GM12878 (cell line): Measurements from ENCODE around the gene EVX1. TPM values are rescaled to one million over a fixed set of nuclear protein-coding genes. Genes with fewer than 3 reads are reported as not detected.

Source experiments
- ATAC-seq: fragments of 200-7000 bp; cut with Tn5 transposase; 3 replicates; pipeline ENCODE4 v1.9.1; 2020; ENCODE audit warnings: mild to moderate bottlenecking, moderate library complexity
- BruUV-seq: library from RNA; stranded (reverse); fragments of 400-500 nt; replicated peaks from 2 replicates; lab custom pipeline; 2021; lab: Mats Ljungman, UMichigan
- CTCF ChIA-PET: fragments of 300-600 bp; sonication (Branson Sonifier 250); formaldehyde crosslinking; extraction: SDS; loops from one replicate; lab custom pipeline; 2021; ENCODE audit warnings: inconsistent platforms; lab: Yijun Ruan, JAX
- POLR2A ChIA-PET: fragments of 350-600 bp; formaldehyde crosslinking; extraction: SDS; loops from one replicate; lab custom pipeline; 2021; ENCODE audit warnings: inconsistent platforms; lab: Charles Lee
- RAD21 ChIA-PET: fragments of 300-600 bp; sonication (Branson Sonifier 250); formaldehyde crosslinking; loops from one replicate; lab custom pipeline; 2023; ENCODE audit warnings: antibody characterized with exemption; ENCODE audit not compliant: unreplicated experiment; lab: Charles Lee
- SMC1A ChIA-PET: fragments of 300-600 bp; sonication (Branson Sonifier 250); formaldehyde crosslinking; loops from one replicate; lab custom pipeline; 2023; ENCODE audit not compliant: unreplicated experiment, uncharacterized antibody; lab: Charles Lee
- DNase-seq: peaks from one replicate; pipeline ENCODE4 v3.0.0-alpha.2; 2011; ENCODE audit warnings: low read depth, low spot score
- FAIRE-seq: peaks from 3 replicates; lab custom pipeline; 2011; peaks lifted over from hg19 to GRCh38; lab: Jason Lieb, UNC
- H2AFZ ChIP-seq: 2 replicates; pipeline ENCODE4 v1.6.0; 2011; ENCODE audit warnings: low read depth, low read length, control low read depth; ENCODE audit not compliant: control insufficient read depth
- H3K27ac ChIP-seq: 2 replicates; pipeline ENCODE4 v1.5.1; 2011; ENCODE audit warnings: control low read depth; ENCODE audit not compliant: control insufficient read depth, insufficient read depth
- H3K27me3 ChIP-seq, 2 experiments: replicated peaks in 1 of 2; 2 replicates each; pipeline versions ENCODE4 v1.6.0 to v1.6.1; 2011; ENCODE audit warnings: low read length in 1 of 2; ENCODE audit not compliant: control insufficient read depth in 2 of 2, insufficient read depth in 2 of 2
- H3K36me3 ChIP-seq, 2 experiments: 2 replicates each; pipeline ENCODE4 v1.5.1; 2011; ENCODE audit warnings: low read length in 1 of 2; ENCODE audit not compliant: control insufficient read depth in 2 of 2, insufficient read depth in 2 of 2
- H3K4me1 ChIP-seq: 2 replicates; pipeline ENCODE4 v1.6.1; 2011; ENCODE audit warnings: mild to moderate bottlenecking, low read length, moderate library complexity, mixed read lengths; ENCODE audit not compliant: control insufficient read depth, insufficient read depth
- H3K4me2 ChIP-seq: 2 replicates; pipeline ENCODE4 v1.6.0; 2011; ENCODE audit warnings: control low read depth; ENCODE audit not compliant: control insufficient read depth, insufficient read depth
- H3K4me3 ChIP-seq: fragments of 200-600 bp; sonication (generic); 2 replicates; pipeline ENCODE4 v1.5.1; 2016
- H3K79me2 ChIP-seq: 2 replicates; pipeline ENCODE4 v1.6.0; 2011; ENCODE audit warnings: low read length; ENCODE audit not compliant: control insufficient read depth, insufficient read depth
- H3K9ac ChIP-seq: 2 replicates; pipeline ENCODE4 v1.8.0; 2011; ENCODE audit warnings: low read length, control low read depth, mixed read lengths; ENCODE audit not compliant: control insufficient read depth, insufficient read depth
- H3K9me3 ChIP-seq: replicated peaks from 3 replicates; pipeline ENCODE4 v1.5.1; 2011; ENCODE audit warnings: mild to moderate bottlenecking, low read length; ENCODE audit not compliant: control insufficient read depth, insufficient read depth
- H4K20me1 ChIP-seq: 2 replicates; pipeline ENCODE4 v1.6.0; 2011; ENCODE audit not compliant: control insufficient read depth, insufficient read depth
- BMI1 ChIP-seq: fragments of 450-650 bp; IDR thresholded peaks from 2 replicates; pipeline ENCODE4 v1.6.1; 2016; ENCODE audit warnings: mild to moderate bottlenecking, moderate library complexity, borderline replicate concordance
- ESRRA ChIP-seq: IDR thresholded peaks from 2 replicates; pipeline ENCODE4 v1.6.1; 2012; ENCODE audit warnings: mild to moderate bottlenecking, low read length, improper control_type of control experiment
- NFYA ChIP-seq: IDR thresholded peaks from 2 replicates; pipeline ENCODE4 v1.6.1; 2011; ENCODE audit warnings: low read depth, mild to moderate bottlenecking, low read length, improper control_type of control experiment, borderline replicate concordance
- RCOR1 ChIP-seq: conservative IDR thresholded peaks from 2 replicates; pipeline ENCODE4 v1.6.1; 2012; ENCODE audit warnings: low read depth, low read length, improper control_type of control experiment
- RELA ChIP-seq: fragments of 450-650 bp; IDR thresholded peaks from 2 replicates; pipeline ENCODE4 v1.8.0; 2014; ENCODE audit warnings: borderline replicate concordance; ENCODE audit not compliant: partially characterized antibody
- RFX5 ChIP-seq: IDR thresholded peaks from 2 replicates; pipeline ENCODE4 v1.6.1; 2011; ENCODE audit warnings: low read depth, low read length, improper control_type of control experiment
- SMAD1 ChIP-seq: fragments of 450-650 bp; IDR thresholded peaks from 2 replicates; pipeline ENCODE4 v1.6.1; 2018; ENCODE audit warnings: mild to moderate bottlenecking, low read depth; ENCODE audit not compliant: partially characterized antibody
- TAF1 ChIP-seq: IDR thresholded peaks from 2 replicates; pipeline ENCODE4 v1.6.1; 2011; ENCODE audit warnings: mild to moderate bottlenecking, low read depth, low read length, borderline replicate concordance
- ZNF207 ChIP-seq: fragments of 450-650 bp; IDR thresholded peaks from 2 replicates; pipeline ENCODE4 v1.6.1; 2014; ENCODE audit warnings: antibody characterized with exemption, mild to moderate bottlenecking, borderline replicate concordance
- WGBS: methylation state at CpG from one replicate; pipeline ENCODE4 v1.1.6; 2016; ENCODE audit warnings: low lambda C conversion rate; ENCODE audit not compliant: insufficient replicate concordance, insufficient coverage; ENCODE audit errors: missing lambda C conversion rate; 5-methylcytosine and 5-hydroxymethylcytosine counted together
- in situ Hi-C: fragments of 300-500 bp; cut with MboI; formaldehyde crosslinking; loops from 9 replicates; pipeline ENCODE4 v1.14.3; 2018; ENCODE audit warnings: mixed read lengths
- intact Hi-C: fragments of 100-400 bp; cut with micrococcal nuclease; formaldehyde crosslinking; loops from one replicate; pipeline ENCODE4 v1.14.2; 2022; ENCODE audit not compliant: unreplicated experiment
- polyA plus RNA-seq, 11 experiments: library from polyadenylated mRNA; depleted of rRNA in 4 of 11; unstranded in 6 of 11; stranded (reverse) in 5 of 11; fragments of >200 nt; fragmentation: Nextera tagmentation in 4 of 11; fragmentation: Illumina TruSeq in 1 of 11; extraction: Ambion mirVana in 4 of 11; extraction: Trizol in 1 of 11; gene quantifications; 1 replicate in 1 of 11; 2 replicates in 10 of 11; pipeline versions ENCODE4 v1.2.1 to v1.2.3, GENCODE V29; 2011 to 2016; ENCODE audit warnings: inconsistent platforms in 2 of 11, missing spikeins in 2 of 11, low read depth in 1 of 11
- total RNA-seq, 4 experiments: library from RNA; depleted of rRNA in 3 of 4; stranded (reverse); fragments of >200 nt in 3 of 4; fragmentation: Illumina TruSeq in 1 of 4; extraction: Trizol in 1 of 4; gene quantifications; 2 replicates each; pipeline versions ENCODE4 v1.2.1 to v1.2.3, GENCODE V29; 2013 to 2021

Gene EVX1
- total and polyA plus RNA-seq, 10 of the 15 experiments (the other 5 are each of a cell fraction or from before 2014, with no cell fraction given): not detected

GRCh38 chr7:27211084-27211446 lies 31.5 kb upstream of the EVX1 start:
- Histone ChIP-seq H3K36me3 (no peaks in the 10 kb centered on the region), H3K79me2 (no peaks in the 10 kb centered on the region), H4K20me1 (no peaks in the 10 kb centered on the region), H3K4me3 (no peak overlapping the region), H3K4me2 (no peak overlapping the region), H3K4me1 (no peaks in the 10 kb centered on the region)
- BruUV-seq: no TSS peak
- ATAC-seq: no peak
- in situ Hi-C loops (no loop called here), intact Hi-C loops (loop anchor here (5.0 kb wide), 1 partner anchor 366 kb away; no protein-coding TSS in a partner anchor)
- RAD21 ChIA-PET: interaction anchor here (0.6 to 1.8 kb wide), 2 partner anchors 364 to 395 kb away, joined by 3 to 8 read pairs; no protein-coding TSS in a partner anchor
- SMC1A ChIA-PET: interaction anchor here (0.9 to 1.3 kb wide), 7 partner anchors 15 to 723 kb away, joined by 3 to 4 read pairs (median 3); no protein-coding TSS in a partner anchor
- TF ChIP-seq RELA (no peak), ZNF207 (no peak), SMAD1 (no peak), ESRRA (no peak), NFYA (no peak), RCOR1 (no peak), RFX5 (no peak)
- TF ChIP-seq, all 136 proteins: peak for 0
- DNase-seq: no peak
- ChIA-PET CTCF (interaction anchor here (0.6 to 4.1 kb wide), 6 partner anchors 22 to 709 kb away, joined by 3 to 23 read pairs (median 3); no protein-coding TSS in a partner anchor), POLR2A (no interaction called here)
- H3K9ac ChIP-seq: no peak overlapping the region
- H3K27ac ChIP-seq: no peak overlapping the region
- peaks cover under 1 to 24% of the 10 kb centered on the region in 2 experiments for H3K27me3 ChIP-seq
- H2AFZ ChIP-seq: no peak overlapping the region
- H3K9me3 ChIP-seq: no peaks in the 10 kb centered on the region
- WGBS: 94% methylated on average over 1 of the region's 1 CpG
- no peak for FAIRE-seq

- Histone ChIP-seq H3K27me3 (peaks cover 1 to 20% of the 10 kb centered on the region in 2 experiments), H4K20me1 (no peaks in the 10 kb centered on the region; the same call in 1 of the 2 replicates)
- no peak for DNase-seq
- TF ChIP-seq BMI1: peak; percentile 89
- TF ChIP-seq TAF1: no peak
- TF ChIP-seq, all 136 proteins: peak for 1
- FAIRE-seq: no peak
- H3K9me3 ChIP-seq: no peaks in the 10 kb centered on the region
- BruUV-seq: no TSS peak
- no peak overlapping the region for H3K4me3 ChIP-seq
- H3K36me3 ChIP-seq: no peaks in the 10 kb centered on the region
- WGBS: 7% methylated on average over 3 of the region's 3 CpGs
- no peaks in the 10 kb centered on the region for H3K79me2 ChIP-seq
- no peak for ATAC-seq
- ChIA-PET RAD21 (interaction anchor here (0.6 kb wide), 1 partner anchor 394 kb away, joined by 3 read pairs; no protein-coding TSS in a partner anchor), POLR2A (no interaction called here), CTCF (interaction anchor here (1.0 kb wide), 2 partner anchors 29 to 563 kb away, joined by 3 to 7 read pairs; no protein-coding TSS in a partner anchor), SMC1A (interaction anchor here (0.9 to 1.3 kb wide), 4 partner anchors 16 to 707 kb away, joined by 3 to 4 read pairs (median 3); no protein-coding TSS in a partner anchor)
- H3K4me1 ChIP-seq: no peaks in the 10 kb centered on the region
- H3K4me2 ChIP-seq: no peak overlapping the region
- in situ Hi-C loops (no loop called here), intact Hi-C loops (loop anchor here (5.0 kb wide), 1 partner anchor 366 kb away; no protein-coding TSS in a partner anchor)
- no peak overlapping the region for H2AFZ ChIP-seq
- H3K27ac ChIP-seq: no peak overlapping the region
- H3K9ac ChIP-seq: no peak overlapping the region
Measured at GRCh38 chr7:27211764-27212204, 30.8 kb upstream of the EVX1 start.
